ENCODE results near the gene MYRIP.
"Not testable (repeated sequence)": the region's sequence is repeated elsewhere in the genome, so short reads cannot be mapped to it uniquely, and the experiment has no call there.

MYRIP gene

GRCh38 chr3:40045051-40045450 is 235.6 kb downstream of the MYRIP start:
- DNase-seq: no peak

- no peak for DNase-seq
Measured at GRCh38 chr3:40046149-40046548, 236.7 kb downstream of the MYRIP start.

- no peak for DNase-seq
Measured at GRCh38 chr3:40047406-40047805, 238.0 kb downstream of the MYRIP start.

GRCh38 chr3:40053663-40054062 is 244.3 kb downstream of the MYRIP start:
- no peak for DNase-seq

- DNase-seq: no peak
Measured at GRCh38 chr3:40054568-40055222, 245.3 kb downstream of the MYRIP start.

- DNase-seq: no peak
Measured at GRCh38 chr3:40055361-40055760, 246.0 kb downstream of the MYRIP start.

GRCh38 chr3:40055956-40056355 is 246.5 kb downstream of the MYRIP start:
- DNase-seq: no peak

- no peak for DNase-seq
Measured at GRCh38 chr3:40057077-40057476, 247.7 kb downstream of the MYRIP start.

GRCh38 chr3:40057786-40058185 is 248.4 kb downstream of the MYRIP start:
- DNase-seq: no peak

- DNase-seq: no peak
Measured at GRCh38 chr3:40068636-40069035, 259.2 kb downstream of the MYRIP start.

- no peak for DNase-seq
Measured at GRCh38 chr3:40070816-40071215, 261.4 kb downstream of the MYRIP start.

- no peak for DNase-seq
Measured at GRCh38 chr3:40071683-40072238, 262.4 kb downstream of the MYRIP start.

- no peak for DNase-seq
Measured at GRCh38 chr3:40073310-40074007, 264.1 kb downstream of the MYRIP start.

- not testable (repeated sequence) for DNase-seq
Measured at GRCh38 chr3:40077139-40077538, 267.7 kb downstream of the MYRIP start.

GRCh38 chr3:40077828-40078492 is 268.6 kb downstream of the MYRIP start:
- not testable (repeated sequence) for DNase-seq

GRCh38 chr3:40078590-40078989 is 269.2 kb downstream of the MYRIP start:
- no peak for DNase-seq

GRCh38 chr3:40079203-40079846 is 269.9 kb downstream of the MYRIP start:
- no peak for DNase-seq

- DNase-seq: no peak
Measured at GRCh38 chr3:40079847-40080240, 270.4 kb downstream of the MYRIP start.

- no peak for DNase-seq
Measured at GRCh38 chr3:40083066-40083465, 273.7 kb downstream of the MYRIP start.

- not testable (repeated sequence) for DNase-seq
Measured at GRCh38 chr3:40084424-40084823, 275.0 kb downstream of the MYRIP start.

GRCh38 chr3:40086890-40087883 is 277.8 kb downstream of the MYRIP start:
- no peak for DNase-seq
